ENCODE results near the gene BTRC. TPM values are rescaled to one million over a fixed set of nuclear protein-coding genes. Genes with fewer than 3 reads are reported as not detected.

BTRC gene
- total and polyA plus RNA-seq, 12 donors: 9.5 to 49.9 (median 34.2) TPM

- H3K4me3 ChIP-seq: no peak overlapping the region
- no peak for TF ChIP-seq CTCF (IDR thresholded peaks at IDR 0.05)
- H3K36me3 ChIP-seq: peaks cover 0 to 8% (median 3%) of the 10 kb centered on the region in 9 donors
- H3K9me3 ChIP-seq: no peaks in the 10 kb centered on the region
- ATAC-seq (no peak), DNase-seq (no peak)
- intact Hi-C loops (cut with DNase I): no loop called here
- WGBS, 2 donors: 95 to 97% methylated on average over 5 of the region's 5 CpGs
- peaks cover 0 to 11% (median 0%) of the 10 kb centered on the region in 9 donors for H3K4me1 ChIP-seq
- no peak overlapping the region for H3K27ac ChIP-seq
- H3K27me3 ChIP-seq: no peaks in the 10 kb centered on the region
These were observed 131.2 kb downstream of the BTRC start for GRCh38 chr10:101485207-101485606.

GRCh38 chr10:101485681-101486554 is 132.0 kb downstream of the BTRC start:
- no peak for TF ChIP-seq CTCF (IDR thresholded peaks at IDR 0.05)
- Histone ChIP-seq H3K36me3 (peaks cover 0 to 7% (median 0%) of the 10 kb centered on the region in 9 donors), H3K4me1 (peaks cover 0 to 17% (median 0%) of the 10 kb centered on the region in 9 donors), H3K27ac (no peak overlapping the region), H3K27me3 (no peaks in the 10 kb centered on the region), H3K9me3 (no peaks in the 10 kb centered on the region), H3K4me3 (no peak overlapping the region)
- DNase-seq (no peak), ATAC-seq (peak in 1 of 8 donors; percentile 42)
- intact Hi-C loops (cut with DNase I): no loop called here
- 83% methylated on average over 23 of the region's 23 CpGs for WGBS, 2 donors

- no peak for ATAC-seq
These were observed 133.4 kb downstream of the BTRC start for GRCh38 chr10:101487399-101487798.

GRCh38 chr10:101489355-101489754 is 135.4 kb downstream of the BTRC start:
- no peak for TF ChIP-seq CTCF (IDR thresholded peaks at IDR 0.05)
- Histone ChIP-seq H3K4me3 (no peak overlapping the region), H3K4me1 (peaks cover 0 to 17% (median 0%) of the 10 kb centered on the region in 9 donors), H3K36me3 (no peaks in the 10 kb centered on the region), H3K27me3 (no peaks in the 10 kb centered on the region), H3K9me3 (no peaks in the 10 kb centered on the region), H3K27ac (no peak overlapping the region)
- DNase-seq (no peak), ATAC-seq (no peak)
- 65 to 77% methylated on average over 3 of the region's 3 CpGs for WGBS, 2 donors
- intact Hi-C loops (cut with DNase I): no loop called here

More at GRCh38 chr10:101487399-101487798, 133.4 kb downstream of the BTRC start:
- intact Hi-C loops (cut with DNase I): no loop called here
- no peak overlapping the region for H3K4me3 ChIP-seq
- 95 to 97% methylated on average over 3 of the region's 3 CpGs for WGBS, 2 donors
- no peaks in the 10 kb centered on the region for H3K9me3 ChIP-seq
- H3K36me3 ChIP-seq: no peaks in the 10 kb centered on the region
- no peaks in the 10 kb centered on the region for H3K27me3 ChIP-seq
- no peak overlapping the region for H3K27ac ChIP-seq
- no peak for TF ChIP-seq CTCF (IDR thresholded peaks at IDR 0.05)
- H3K4me1 ChIP-seq: peaks cover 0 to 17% (median 0%) of the 10 kb centered on the region in 9 donors
- no peak for DNase-seq
